GM12864 (cell line): ENCODE data around the gene ARHGAP22.

Experiments used
- DNase-seq: peaks from one replicate; pipeline ENCODE4 v3.0.0-alpha.2; 2011; ENCODE audit warnings: low read depth
- H3K4me3 ChIP-seq: 2 replicates; pipeline ENCODE4 v1.5.1; 2011; ENCODE audit warnings: mild to moderate bottlenecking, low read depth, low read length, control low read depth
- CTCF ChIP-seq: IDR thresholded peaks from 2 replicates; pipeline ENCODE4 v1.5.1; 2011; ENCODE audit warnings: low read depth, mild to moderate bottlenecking, moderate library complexity, low read length, control low read depth, inconsistent platforms; ENCODE audit errors: missing control alignments

The ARHGAP22 gene

GRCh38 chr10:48548531-48549135 lies 56.2 kb downstream of the ARHGAP22 start:
- peak; percentile 25 for TF ChIP-seq CTCF
- H3K4me3 ChIP-seq, result no peak overlapping the region
- no peak for DNase-seq

- no peak for TF ChIP-seq CTCF
- DNase-seq, result no peak
- no peak overlapping the region for H3K4me3 ChIP-seq
Measured at GRCh38 chr10:48547981-48548380, 56.9 kb downstream of the ARHGAP22 start.

GRCh38 chr10:48547061-48547895 lies 57.6 kb downstream of the ARHGAP22 start:
- DNase-seq, result no peak
- no peak for TF ChIP-seq CTCF
- H3K4me3 ChIP-seq, result no peak overlapping the region

- no peak for DNase-seq
- no peak for TF ChIP-seq CTCF
- no peak overlapping the region for H3K4me3 ChIP-seq
Measured at GRCh38 chr10:48545462-48546145, 59.3 kb downstream of the ARHGAP22 start.

GRCh38 chr10:48543182-48543844 lies 61.6 kb downstream of the ARHGAP22 start:
- no peak overlapping the region for H3K4me3 ChIP-seq
- TF ChIP-seq CTCF, result no peak
- DNase-seq, result no peak

GRCh38 chr10:48542471-48543181 lies 62.2 kb downstream of the ARHGAP22 start:
- TF ChIP-seq CTCF, result no peak
- no peak for DNase-seq
- no peak overlapping the region for H3K4me3 ChIP-seq
